Epithelial cell of esophagus (primary cell): ENCODE results near the gene CFAP43.

Experiments
- DNase-seq: peaks from one replicate; pipeline ENCODE4 v3.0.0; 2010; ENCODE audit warnings: low read depth
- H3K4me3 ChIP-seq: 2 replicates; pipeline ENCODE4 v1.5.1; 2011; ENCODE audit warnings: mild to moderate bottlenecking, low read length, control low read depth
- TF ChIP-seq, protein P1 (sequence below): IDR thresholded peaks from 2 replicates; pipeline ENCODE4 v1.5.1; 2011; ENCODE audit warnings: low read depth, mild to moderate bottlenecking, low read length, control low read depth, inconsistent platforms; ENCODE audit not compliant: insufficient read depth; ENCODE audit errors: missing control alignments

CFAP43 gene

DNA sequence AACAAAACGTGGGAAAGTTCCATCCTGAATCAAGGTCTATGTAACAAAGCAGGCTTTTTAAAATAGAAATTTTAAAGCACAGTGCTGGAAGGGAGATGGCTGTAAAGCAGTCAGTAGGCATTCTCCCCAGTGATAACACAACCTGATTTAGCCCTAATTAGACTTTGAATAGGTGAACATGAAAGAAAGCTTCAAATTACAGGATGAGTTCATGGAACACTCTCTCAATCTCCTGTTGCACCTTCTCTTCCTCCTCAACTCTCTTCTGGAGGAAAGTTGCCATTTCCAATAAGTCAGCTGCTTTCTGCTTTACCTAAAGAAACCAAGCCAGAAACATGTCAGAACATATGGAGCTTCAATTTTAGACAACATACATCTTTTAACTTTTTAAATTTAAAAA is 90.1 kb downstream of the CFAP43 start:
- DNase-seq: no peak
- H3K4me3 ChIP-seq: no peak overlapping the region
- TF ChIP-seq, protein P1, sequence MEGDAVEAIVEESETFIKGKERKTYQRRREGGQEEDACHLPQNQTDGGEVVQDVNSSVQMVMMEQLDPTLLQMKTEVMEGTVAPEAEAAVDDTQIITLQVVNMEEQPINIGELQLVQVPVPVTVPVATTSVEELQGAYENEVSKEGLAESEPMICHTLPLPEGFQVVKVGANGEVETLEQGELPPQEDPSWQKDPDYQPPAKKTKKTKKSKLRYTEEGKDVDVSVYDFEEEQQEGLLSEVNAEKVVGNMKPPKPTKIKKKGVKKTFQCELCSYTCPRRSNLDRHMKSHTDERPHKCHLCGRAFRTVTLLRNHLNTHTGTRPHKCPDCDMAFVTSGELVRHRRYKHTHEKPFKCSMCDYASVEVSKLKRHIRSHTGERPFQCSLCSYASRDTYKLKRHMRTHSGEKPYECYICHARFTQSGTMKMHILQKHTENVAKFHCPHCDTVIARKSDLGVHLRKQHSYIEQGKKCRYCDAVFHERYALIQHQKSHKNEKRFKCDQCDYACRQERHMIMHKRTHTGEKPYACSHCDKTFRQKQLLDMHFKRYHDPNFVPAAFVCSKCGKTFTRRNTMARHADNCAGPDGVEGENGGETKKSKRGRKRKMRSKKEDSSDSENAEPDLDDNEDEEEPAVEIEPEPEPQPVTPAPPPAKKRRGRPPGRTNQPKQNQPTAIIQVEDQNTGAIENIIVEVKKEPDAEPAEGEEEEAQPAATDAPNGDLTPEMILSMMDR: no peak

DNA sequence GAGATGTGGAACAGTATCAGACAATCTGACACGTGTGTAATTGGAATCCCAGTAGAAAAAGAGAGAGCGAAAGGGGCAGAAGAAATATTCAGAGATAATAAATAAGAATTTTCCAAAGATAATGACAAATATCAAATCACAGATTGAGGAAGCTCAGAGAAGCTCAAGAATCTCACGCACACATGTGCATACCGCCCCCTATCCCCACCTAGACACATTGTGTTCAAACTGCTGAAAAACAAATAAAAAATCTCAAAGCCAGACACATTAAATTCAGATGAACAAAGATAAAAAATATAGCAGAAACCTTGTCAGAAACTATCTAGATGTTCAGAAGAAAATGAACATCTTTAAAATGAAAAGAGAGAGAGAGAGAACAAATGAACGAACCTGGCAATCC is 92.9 kb downstream of the CFAP43 start:
- DNase-seq: peak; percentile 17
- TF ChIP-seq, protein P1: peak; percentile 18
- no peak overlapping the region for H3K4me3 ChIP-seq

DNA sequence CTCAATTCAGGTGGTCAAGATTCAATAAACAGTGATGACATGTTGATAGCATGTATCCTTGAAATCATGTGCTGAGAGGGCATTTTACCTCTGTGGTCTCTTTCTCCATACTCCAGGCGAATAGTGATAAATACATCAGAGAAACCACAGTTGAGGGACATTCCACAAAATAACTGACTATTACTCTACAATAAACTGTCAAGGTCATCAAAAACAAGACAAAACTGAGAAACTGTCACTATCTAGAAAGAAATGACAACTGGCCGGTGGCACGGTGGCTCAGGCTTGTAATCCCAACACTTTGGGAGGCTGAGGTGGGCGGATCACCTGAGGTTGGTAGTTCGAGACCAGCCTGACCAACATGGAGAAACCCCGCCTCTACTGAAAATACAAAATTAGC is 94.0 kb downstream of the CFAP43 start:
- TF ChIP-seq, protein P1: no peak

DNA sequence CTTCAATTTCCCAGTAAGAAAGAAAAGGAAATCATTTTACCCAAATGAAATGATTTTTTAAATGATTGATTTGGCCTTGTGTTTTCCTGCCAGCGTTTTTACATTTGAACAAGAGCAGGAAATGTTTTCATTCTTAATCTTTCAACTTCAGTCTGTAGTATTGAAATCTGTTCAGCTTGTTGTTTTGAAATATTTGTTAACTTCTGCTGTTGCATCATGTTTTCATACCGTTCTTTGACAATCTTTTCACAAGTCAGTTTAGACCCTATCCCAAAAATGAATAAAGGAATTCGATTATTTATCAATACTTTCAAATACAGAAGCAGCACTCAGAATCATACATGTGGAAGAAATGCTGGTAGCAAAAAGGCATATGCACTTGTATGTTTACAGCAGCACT is 102.1 kb downstream of the CFAP43 start:
- no peak for DNase-seq
- TF ChIP-seq, protein P1: no peak
- no peak overlapping the region for H3K4me3 ChIP-seq

More for the DNA sequence above, 94.0 kb downstream of the CFAP43 start:
- no peak for DNase-seq
- no peak overlapping the region for H3K4me3 ChIP-seq

DNA sequence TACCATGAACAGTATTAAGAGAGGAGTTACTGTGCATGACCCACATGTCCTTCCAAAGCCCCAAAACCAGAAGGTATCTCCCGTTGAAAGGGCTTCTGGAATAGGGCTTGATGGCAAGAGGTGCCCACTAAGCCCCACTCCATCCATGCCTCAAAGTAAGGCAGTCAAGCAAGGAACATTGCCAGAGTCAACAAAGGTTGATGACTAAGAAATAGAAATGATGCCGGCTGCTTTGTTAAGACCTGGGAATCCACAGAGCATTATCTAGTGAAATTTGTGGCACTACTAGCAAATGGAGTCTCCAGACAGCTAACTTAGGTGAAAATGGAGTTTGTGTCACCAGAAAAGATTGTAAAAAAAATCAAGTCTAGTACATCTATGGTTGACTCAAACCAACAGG is 104.0 kb downstream of the CFAP43 start:
- no peak overlapping the region for H3K4me3 ChIP-seq
- TF ChIP-seq, protein P1: no peak
- peak; percentile 60 for DNase-seq

DNA sequence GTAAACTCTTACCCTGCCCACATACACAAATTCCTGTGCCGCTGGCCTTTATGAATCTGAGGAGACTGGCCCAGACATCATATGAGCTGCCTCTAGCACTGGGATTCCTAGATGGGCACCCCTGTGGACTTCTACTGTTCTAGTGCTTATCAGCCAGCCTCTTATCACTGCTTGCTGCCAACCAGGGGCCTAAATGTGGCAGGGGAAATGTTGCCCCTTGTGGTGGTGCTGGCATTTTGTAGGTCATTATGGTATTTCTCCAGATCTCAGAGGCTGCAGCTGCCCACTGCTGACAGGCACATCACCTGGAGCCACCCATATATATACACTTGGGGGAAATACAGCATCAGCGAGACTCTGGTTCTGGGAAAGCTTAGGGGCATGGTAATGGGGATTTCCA is 104.8 kb downstream of the CFAP43 start:
- TF ChIP-seq, protein P1: no peak
- no peak for DNase-seq

DNA sequence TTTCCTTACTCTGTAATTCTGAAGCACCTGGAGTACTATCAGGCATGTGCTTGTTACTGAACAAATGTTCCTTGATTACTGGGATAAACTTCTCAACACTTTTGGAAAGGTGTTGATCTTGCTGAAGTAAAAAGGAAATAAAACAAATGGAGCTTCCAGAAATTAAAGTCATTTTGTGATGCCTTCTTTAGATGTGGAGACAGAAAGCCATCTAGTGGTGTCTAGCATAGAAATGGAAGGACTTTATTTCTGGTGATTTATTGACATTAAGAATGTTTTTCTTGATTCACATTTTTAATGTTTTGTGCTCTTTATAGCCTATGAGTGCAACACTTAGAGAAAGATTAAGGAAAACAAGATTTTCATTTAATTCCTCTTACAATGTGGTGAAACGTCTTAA is 108.8 kb downstream of the CFAP43 start:
- H3K4me3 ChIP-seq: no peak overlapping the region
- DNase-seq: peak; percentile 38
- TF ChIP-seq, protein P1: peak; percentile 47

More for the DNA sequence above, 104.8 kb downstream of the CFAP43 start:
- no peak overlapping the region for H3K4me3 ChIP-seq
